ENCODE measurements around the gene IGSF21.

DNA sequence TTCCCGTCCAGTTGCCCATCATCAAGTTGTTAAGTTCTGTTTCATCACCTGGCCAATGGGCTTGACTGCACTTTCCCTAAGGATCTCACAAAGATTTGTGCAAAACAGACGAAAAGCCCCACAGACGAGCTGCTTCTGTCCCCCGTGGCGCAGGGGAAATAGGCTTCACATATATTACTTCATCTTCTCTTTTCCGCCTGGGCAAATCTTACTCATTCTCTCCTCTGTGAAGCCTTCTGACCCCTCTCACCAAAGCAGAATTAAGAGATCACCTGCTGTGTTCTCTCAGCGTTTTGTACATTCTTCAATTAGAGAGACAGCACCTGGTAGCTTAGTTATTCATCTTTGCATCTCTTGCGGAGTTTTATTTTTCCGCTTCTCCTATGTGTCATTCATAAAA, 129.8 kb downstream of the IGSF21 start:
- TF ChIP-seq, protein P1, sequence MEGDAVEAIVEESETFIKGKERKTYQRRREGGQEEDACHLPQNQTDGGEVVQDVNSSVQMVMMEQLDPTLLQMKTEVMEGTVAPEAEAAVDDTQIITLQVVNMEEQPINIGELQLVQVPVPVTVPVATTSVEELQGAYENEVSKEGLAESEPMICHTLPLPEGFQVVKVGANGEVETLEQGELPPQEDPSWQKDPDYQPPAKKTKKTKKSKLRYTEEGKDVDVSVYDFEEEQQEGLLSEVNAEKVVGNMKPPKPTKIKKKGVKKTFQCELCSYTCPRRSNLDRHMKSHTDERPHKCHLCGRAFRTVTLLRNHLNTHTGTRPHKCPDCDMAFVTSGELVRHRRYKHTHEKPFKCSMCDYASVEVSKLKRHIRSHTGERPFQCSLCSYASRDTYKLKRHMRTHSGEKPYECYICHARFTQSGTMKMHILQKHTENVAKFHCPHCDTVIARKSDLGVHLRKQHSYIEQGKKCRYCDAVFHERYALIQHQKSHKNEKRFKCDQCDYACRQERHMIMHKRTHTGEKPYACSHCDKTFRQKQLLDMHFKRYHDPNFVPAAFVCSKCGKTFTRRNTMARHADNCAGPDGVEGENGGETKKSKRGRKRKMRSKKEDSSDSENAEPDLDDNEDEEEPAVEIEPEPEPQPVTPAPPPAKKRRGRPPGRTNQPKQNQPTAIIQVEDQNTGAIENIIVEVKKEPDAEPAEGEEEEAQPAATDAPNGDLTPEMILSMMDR (IDR thresholded peaks at IDR 0.05): no peak
- no peak for TF ChIP-seq EP300 (IDR thresholded peaks at IDR 0.05)
- no peak for TF ChIP-seq POLR2A (IDR thresholded peaks at IDR 0.05)
- TF ChIP-seq POLR2AphosphoS5 (IDR thresholded peaks at IDR 0.05): no peak

Data from gastroesophageal sphincter (tissue), 3 donors.